Stimulated activated naive CD4-positive, alpha-beta T cell (primary cell): ENCODE data around the gene INSIG2.
"Not testable (repeated sequence)": the region's sequence is repeated elsewhere in the genome, so short reads cannot be mapped to it uniquely, and the experiment has no call there.

Experiments used
- DNase-seq, 6 experiments: peaks; one replicate each; lab custom pipeline; 2025; lab: John Stamatoyannopoulos, UW

The INSIG2 gene

GRCh38 chr2:118059919-118060478 lies 28.3 kb upstream of the INSIG2 start:
- no peak for DNase-seq

- no peak for DNase-seq
Observed at GRCh38 chr2:118061135-118061955, 26.9 kb upstream of the INSIG2 start.

- DNase-seq: no peak
Observed at GRCh38 chr2:118062048-118062447, 26.2 kb upstream of the INSIG2 start.

- DNase-seq: no peak
Observed at GRCh38 chr2:118062669-118063068, 25.6 kb upstream of the INSIG2 start.

GRCh38 chr2:118065015-118065706 lies 23.1 kb upstream of the INSIG2 start:
- DNase-seq: no peak

- no peak for DNase-seq
Observed at GRCh38 chr2:118065921-118066511, 22.3 kb upstream of the INSIG2 start.

GRCh38 chr2:118077636-118078247 lies 10.5 kb upstream of the INSIG2 start:
- no peak for DNase-seq

- DNase-seq: no peak
Observed at GRCh38 chr2:118078734-118079133, 9.5 kb upstream of the INSIG2 start.

- no peak for DNase-seq
Observed at GRCh38 chr2:118084491-118085089, 3.7 kb upstream of the INSIG2 start.

- no peak for DNase-seq
Observed at GRCh38 chr2:118085173-118086023, 2.9 kb upstream of the INSIG2 start.

- DNase-seq: no peak
Observed at GRCh38 chr2:118086024-118086633, 2.1 kb upstream of the INSIG2 start.

GRCh38 chr2:118089139-118089800 lies 999 bp downstream of the INSIG2 start:
- peak in 3 of 6 experiments; percentile 2 to 17 (median 5) for DNase-seq

- no peak for DNase-seq
Observed at GRCh38 chr2:118090387-118091139, 2.3 kb downstream of the INSIG2 start.

GRCh38 chr2:118091140-118091478 lies 2.8 kb downstream of the INSIG2 start:
- no peak for DNase-seq

GRCh38 chr2:118091631-118092030 lies 3.4 kb downstream of the INSIG2 start:
- DNase-seq: no peak

- DNase-seq: not testable (repeated sequence)
Observed at GRCh38 chr2:118094102-118094501, 5.8 kb downstream of the INSIG2 start.

GRCh38 chr2:118094503-118094902 lies 6.2 kb downstream of the INSIG2 start:
- peak in 1 of 6 experiments; percentile 2 for DNase-seq

GRCh38 chr2:118095610-118096009 lies 7.3 kb downstream of the INSIG2 start:
- DNase-seq: no peak

- no peak for DNase-seq
Observed at GRCh38 chr2:118097657-118098056, 9.4 kb downstream of the INSIG2 start.
